ENCODE results near the gene HELZ2.

Gene HELZ2

GRCh38 chr20:63565699-63566335 is 8.2 kb downstream of the HELZ2 start:
- TF ChIP-seq CTCF (conservative IDR thresholded peaks at IDR 0.05; ENCODE audit: low read length) (no peak), EZH2phosphoT487 (IDR thresholded peaks at IDR 0.05; ENCODE audit: borderline replicate concordance) (no peak)
- Histone ChIP-seq H3K9ac (ENCODE audit: low read depth, low read length, poor library complexity, severe bottlenecking) (no peak overlapping the region), H3K9me2 (replicated peaks; ENCODE audit: low read depth, low read length) (no peaks in the 10 kb centered on the region), H3K4me3 (ENCODE audit: low read length, poor library complexity, severe bottlenecking) (no peak overlapping the region), H3K36me3 (ENCODE audit: insufficient read depth, low read length) (no peaks in the 10 kb centered on the region), H3K79me2 (ENCODE audit: insufficient read depth, low read length) (no peaks in the 10 kb centered on the region), H3K4me1 (ENCODE audit: insufficient read depth, low read length, poor library complexity, severe bottlenecking) (peaks cover 21% of the 10 kb centered on the region), H4K20me1 (ENCODE audit: insufficient read depth, low read length, poor library complexity, severe bottlenecking) (peaks cover 13% of the 10 kb centered on the region), H3F3A (ENCODE audit: low read depth) (no peaks in the 10 kb centered on the region), H3K9me3 (ENCODE audit: insufficient read depth, low read depth, low read length) (no peaks in the 10 kb centered on the region), H3K27me3 (ENCODE audit: insufficient read depth, low read length, poor library complexity, severe bottlenecking) (peaks cover 4% of the 10 kb centered on the region), H2AFZ (ENCODE audit: low read length) (no peak overlapping the region), H3K4me2 (ENCODE audit: low read depth, low read length, poor library complexity, severe bottlenecking) (no peak overlapping the region)

- H3K4me3 ChIP-seq (ENCODE audit: low read length, poor library complexity, severe bottlenecking) = no peak overlapping the region
- peaks cover 21% of the 10 kb centered on the region for H3K4me1 ChIP-seq (ENCODE audit: insufficient read depth, low read length, poor library complexity, severe bottlenecking)
- no peaks in the 10 kb centered on the region for H3F3A ChIP-seq (ENCODE audit: low read depth)
- H3K4me2 ChIP-seq (ENCODE audit: low read depth, low read length, poor library complexity, severe bottlenecking) = no peak overlapping the region
- no peaks in the 10 kb centered on the region for H3K9me3 ChIP-seq (ENCODE audit: insufficient read depth, low read depth, low read length)
- peaks cover 13% of the 10 kb centered on the region for H4K20me1 ChIP-seq (ENCODE audit: insufficient read depth, low read length, poor library complexity, severe bottlenecking)
- H3K9ac ChIP-seq (ENCODE audit: low read depth, low read length, poor library complexity, severe bottlenecking) = no peak overlapping the region
- H3K27me3 ChIP-seq (ENCODE audit: insufficient read depth, low read length, poor library complexity, severe bottlenecking) = peaks cover 4% of the 10 kb centered on the region
- TF ChIP-seq EZH2phosphoT487 (IDR thresholded peaks at IDR 0.05; ENCODE audit: borderline replicate concordance) (no peak), CTCF (conservative IDR thresholded peaks at IDR 0.05; ENCODE audit: low read length) (no peak)
- no peak overlapping the region for H2AFZ ChIP-seq (ENCODE audit: low read length)
- no peaks in the 10 kb centered on the region for H3K9me2 ChIP-seq (replicated peaks; ENCODE audit: low read depth, low read length)
- H3K79me2 ChIP-seq (ENCODE audit: insufficient read depth, low read length) = no peaks in the 10 kb centered on the region
- no peaks in the 10 kb centered on the region for H3K36me3 ChIP-seq (ENCODE audit: insufficient read depth, low read length)
These were observed 8.9 kb downstream of the HELZ2 start for GRCh38 chr20:63565021-63565698.

GRCh38 chr20:63564036-63564810 is 9.8 kb downstream of the HELZ2 start:
- peaks cover 19% of the 10 kb centered on the region for H3K4me1 ChIP-seq (ENCODE audit: insufficient read depth, low read length, poor library complexity, severe bottlenecking)

More at GRCh38 chr20:63564036-63564810, 9.8 kb downstream of the HELZ2 start:
- Histone ChIP-seq H2AFZ (ENCODE audit: low read length) (no peak overlapping the region), H3K27me3 (ENCODE audit: insufficient read depth, low read length, poor library complexity, severe bottlenecking) (no peaks in the 10 kb centered on the region), H3K4me3 (ENCODE audit: low read length, poor library complexity, severe bottlenecking) (no peak overlapping the region), H3F3A (ENCODE audit: low read depth) (no peaks in the 10 kb centered on the region), H4K20me1 (ENCODE audit: insufficient read depth, low read length, poor library complexity, severe bottlenecking) (peaks cover 11% of the 10 kb centered on the region), H3K79me2 (ENCODE audit: insufficient read depth, low read length) (no peaks in the 10 kb centered on the region), H3K9me2 (replicated peaks; ENCODE audit: low read depth, low read length) (no peaks in the 10 kb centered on the region), H3K36me3 (ENCODE audit: insufficient read depth, low read length) (no peaks in the 10 kb centered on the region), H3K4me2 (ENCODE audit: low read depth, low read length, poor library complexity, severe bottlenecking) (no peak overlapping the region), H3K9me3 (ENCODE audit: insufficient read depth, low read depth, low read length) (no peaks in the 10 kb centered on the region), H3K9ac (ENCODE audit: low read depth, low read length, poor library complexity, severe bottlenecking) (no peak overlapping the region)
- TF ChIP-seq CTCF (conservative IDR thresholded peaks at IDR 0.05; ENCODE audit: low read length) (no peak), EZH2phosphoT487 (IDR thresholded peaks at IDR 0.05; ENCODE audit: borderline replicate concordance) (no peak)

Measured in Loucy (cell line).